ENCODE measurements around the gene EHD3. TPM values are rescaled to one million over a fixed set of nuclear protein-coding genes. Genes with fewer than 3 reads are reported as not detected.

The EHD3 gene
- total and polyA plus RNA-seq, 2 of the 8 experiments (the other 6 are each of a cell fraction or from before 2014, with no cell fraction given) = 9.3 to 12.0 TPM

DNA sequence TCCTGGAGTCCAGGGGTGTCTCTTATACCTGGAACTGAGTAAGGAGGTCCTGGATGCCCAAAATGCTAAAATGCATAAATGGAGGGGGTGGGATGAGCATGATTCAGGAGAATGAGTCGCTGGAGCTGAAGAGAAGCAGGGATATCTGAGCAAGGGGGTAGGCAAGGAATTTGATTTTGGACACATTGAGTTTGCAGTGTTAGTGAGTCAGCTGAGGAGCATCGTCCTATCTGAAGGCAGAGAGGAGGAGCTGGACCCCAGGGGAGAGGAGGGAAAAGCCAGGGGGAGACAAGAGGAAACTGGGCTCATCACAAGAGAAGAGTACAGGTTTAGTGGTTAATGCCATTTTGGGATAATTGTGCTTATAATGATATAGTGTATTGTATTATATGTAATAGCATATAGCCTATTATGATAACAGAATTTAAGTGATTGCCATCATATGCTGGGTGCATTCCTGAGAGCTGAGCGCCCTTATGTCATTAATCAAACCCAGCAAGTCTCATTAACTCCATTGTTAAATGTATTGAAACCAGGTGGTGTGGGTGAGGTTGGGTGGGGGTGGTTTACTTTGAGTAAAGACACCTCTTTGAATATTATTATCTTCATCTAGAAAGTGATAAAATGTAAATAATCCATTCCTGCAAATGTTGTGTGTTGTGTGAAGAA lies 12.4 kb downstream of the EHD3 start (continued):
- TF ChIP-seq HDAC2 (IDR thresholded peaks at IDR 0.05; ENCODE audit: borderline replicate concordance in 1 of 2, low read depth in 2 of 2, low read length in 2 of 2) (no peak), SIN3A (conservative IDR thresholded peaks at IDR 0.05 in 1 of 2, IDR thresholded peaks at IDR 0.05 in 1 of 2; ENCODE audit: low read depth in 1 of 2, low read length in 2 of 2) (no peak), BCL11A (IDR thresholded peaks at IDR 0.05; ENCODE audit: low read depth in 2 of 2, low read length in 2 of 2) (no peak), CTCF (IDR thresholded peaks at IDR 0.05; ENCODE audit: control extremely low read depth in 1 of 3, insufficient read depth in 1 of 3, low read depth in 1 of 3, low read length in 3 of 3) (no peak), POLR2AphosphoS5 (IDR thresholded peaks at IDR 0.05; ENCODE audit: low read depth, low read length) (no peak)
- TF ChIP-seq, protein P1, sequence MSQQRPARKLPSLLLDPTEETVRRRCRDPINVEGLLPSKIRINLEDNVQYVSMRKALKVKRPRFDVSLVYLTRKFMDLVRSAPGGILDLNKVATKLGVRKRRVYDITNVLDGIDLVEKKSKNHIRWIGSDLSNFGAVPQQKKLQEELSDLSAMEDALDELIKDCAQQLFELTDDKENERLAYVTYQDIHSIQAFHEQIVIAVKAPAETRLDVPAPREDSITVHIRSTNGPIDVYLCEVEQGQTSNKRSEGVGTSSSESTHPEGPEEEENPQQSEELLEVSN (IDR thresholded peaks at IDR 0.05) = no peak

Data from H1 (cell line).